ENCODE data around the gene PRPF8. TPM values are rescaled to one million over a fixed set of nuclear protein-coding genes. Genes with fewer than 3 reads are reported as not detected.

PRPF8 gene
- total RNA-seq, 1 experiment from 2014 or later, result 103 TPM

- no peak for ATAC-seq
- intact Hi-C loops (cut with micrococcal nuclease), result no loop called here
- H3K27ac ChIP-seq (ENCODE audit: low read length), result no peak overlapping the region
- no peaks in the 10 kb centered on the region for H3F3A ChIP-seq (ENCODE audit: low read length, unreplicated experiment)
- H4K20me1 ChIP-seq (ENCODE audit: low read length), result no peaks in the 10 kb centered on the region
- H3K9ac ChIP-seq (ENCODE audit: low read length), result no peak overlapping the region
- ChIA-PET CTCF (no interaction called here), POLR2A (ENCODE audit: unreplicated experiment) (no interaction called here)
- H2AFZ ChIP-seq (ENCODE audit: low read length), result no peak overlapping the region
- H3K36me3 ChIP-seq (ENCODE audit: low read depth, low read length), result no peaks in the 10 kb centered on the region
- no peak overlapping the region for H3K4me3 ChIP-seq (ENCODE audit: low read length)
- no peaks in the 10 kb centered on the region for H3K4me1 ChIP-seq (ENCODE audit: insufficient read depth, low read length)
- TF ChIP-seq CTCF (conservative IDR thresholded peaks at IDR 0.05; ENCODE audit: low read depth, low read length) (no peak), EZH2 (IDR thresholded peaks at IDR 0.05; ENCODE audit: low read length, unreplicated experiment) (no peak), EZH2phosphoT487 (IDR thresholded peaks at IDR 0.05; ENCODE audit: borderline replicate concordance, low read length) (no peak)
- no peak for DNase-seq
- H3K79me2 ChIP-seq (ENCODE audit: low read length), result no peaks in the 10 kb centered on the region
- H3K27me3 ChIP-seq (ENCODE audit: low read length), result no peaks in the 10 kb centered on the region
- no TSS peak for BruUV-seq (replicated peaks)
- no peaks in the 10 kb centered on the region for H3K9me3 ChIP-seq (ENCODE audit: low read length)
- H3K9me2 ChIP-seq (replicated peaks; ENCODE audit: low read length), result no peaks in the 10 kb centered on the region
- no peak overlapping the region for H3K4me2 ChIP-seq (ENCODE audit: low read length)
Observed at GRCh38 chr17:1732833-1733321, 48.2 kb upstream of the PRPF8 start.

- no peak overlapping the region for H3K4me2 ChIP-seq (ENCODE audit: low read length)
- CTCF ChIA-PET, result no interaction called here
- BruUV-seq (replicated peaks), result no TSS peak
- no peak overlapping the region for H3K27ac ChIP-seq (ENCODE audit: low read length)
- H3K36me3 ChIP-seq (ENCODE audit: low read depth, low read length), result no peaks in the 10 kb centered on the region
- TF ChIP-seq CTCF (conservative IDR thresholded peaks at IDR 0.05; ENCODE audit: low read depth, low read length) (no peak), EZH2phosphoT487 (IDR thresholded peaks at IDR 0.05; ENCODE audit: borderline replicate concordance, low read length) (no peak), EZH2 (IDR thresholded peaks at IDR 0.05; ENCODE audit: low read length, unreplicated experiment) (no peak)
- no peak overlapping the region for H3K9ac ChIP-seq (ENCODE audit: low read length)
- H4K20me1 ChIP-seq (ENCODE audit: low read length), result no peaks in the 10 kb centered on the region
- intact Hi-C loops (cut with micrococcal nuclease), result no loop called here
- no peaks in the 10 kb centered on the region for H3F3A ChIP-seq (ENCODE audit: low read length, unreplicated experiment)
- DNase-seq (no peak), ATAC-seq (no peak)
- no peaks in the 10 kb centered on the region for H3K4me1 ChIP-seq (ENCODE audit: insufficient read depth, low read length)
- POLR2A ChIA-PET (ENCODE audit: unreplicated experiment), result no interaction called here
- H2AFZ ChIP-seq (ENCODE audit: low read length), result no peak overlapping the region
- no peak overlapping the region for H3K4me3 ChIP-seq (ENCODE audit: low read length)
- no peaks in the 10 kb centered on the region for H3K27me3 ChIP-seq (ENCODE audit: low read length)
- H3K9me3 ChIP-seq (ENCODE audit: low read length), result no peaks in the 10 kb centered on the region
- H3K79me2 ChIP-seq (ENCODE audit: low read length), result no peaks in the 10 kb centered on the region
- H3K9me2 ChIP-seq (replicated peaks; ENCODE audit: low read length), result no peaks in the 10 kb centered on the region
Observed at GRCh38 chr17:1732241-1732832, 47.7 kb upstream of the PRPF8 start.

- Histone ChIP-seq H2AFZ (ENCODE audit: low read length) (no peak overlapping the region), H3K4me3 (ENCODE audit: low read length) (no peak overlapping the region), H3F3A (ENCODE audit: low read length, unreplicated experiment) (no peaks in the 10 kb centered on the region), H3K4me1 (ENCODE audit: insufficient read depth, low read length) (no peaks in the 10 kb centered on the region), H3K36me3 (ENCODE audit: low read depth, low read length) (no peaks in the 10 kb centered on the region), H3K9me3 (ENCODE audit: low read length) (no peaks in the 10 kb centered on the region), H3K27me3 (ENCODE audit: low read length) (no peaks in the 10 kb centered on the region), H3K79me2 (ENCODE audit: low read length) (0 out of 2 replicates have a peak, but pooled peaks cover 3% of the 10 kb centered on the region), H4K20me1 (ENCODE audit: low read length) (no peaks in the 10 kb centered on the region), H3K9ac (ENCODE audit: low read length) (no peak overlapping the region), H3K4me2 (ENCODE audit: low read length) (no peak overlapping the region), H3K9me2 (replicated peaks; ENCODE audit: low read length) (no peaks in the 10 kb centered on the region), H3K27ac (ENCODE audit: low read length) (no peak overlapping the region)
- ATAC-seq (no peak), DNase-seq (no peak)
- TF ChIP-seq EZH2phosphoT487 (IDR thresholded peaks at IDR 0.05; ENCODE audit: borderline replicate concordance, low read length), result no peak
- TF ChIP-seq CTCF (conservative IDR thresholded peaks at IDR 0.05; ENCODE audit: low read depth, low read length), result no peak
- no peak for TF ChIP-seq EZH2 (IDR thresholded peaks at IDR 0.05; ENCODE audit: low read length, unreplicated experiment)
- BruUV-seq (replicated peaks), result no TSS peak
- intact Hi-C loops (cut with micrococcal nuclease), result no loop called here
- ChIA-PET CTCF (no interaction called here), POLR2A (ENCODE audit: unreplicated experiment) (no interaction called here)
Observed at GRCh38 chr17:1731194-1731506, 46.5 kb upstream of the PRPF8 start.

Measured in PC-3 (cell line).